Measurements from ENCODE around the gene PDIA4. TPM values are rescaled to one million over a fixed set of nuclear protein-coding genes. Genes with fewer than 3 reads are reported as not detected.

Gene PDIA4
- total and polyA plus RNA-seq, 2 donors from 2014 or later: 69.9 to 159 TPM

- no peak overlapping the region for H3K4me3 ChIP-seq (ENCODE audit: low read length in 3 of 3)
- intact Hi-C loops (cut with DNase I): no loop called here
- no peaks in the 10 kb centered on the region for H3K4me1 ChIP-seq (ENCODE audit: control insufficient read depth in 2 of 3, insufficient read depth in 2 of 3, low read depth in 1 of 3, low read length in 3 of 3)
- FAIRE-seq (no peak), DNase-seq (no peak)
- H3K9me3 ChIP-seq (ENCODE audit: control insufficient read depth in 2 of 3, insufficient read depth in 1 of 3, low read length in 3 of 3): no peaks in the 10 kb centered on the region
- H3K36me3 ChIP-seq (ENCODE audit: control insufficient read depth in 2 of 3, insufficient read depth in 3 of 3, low read length in 3 of 3): peaks cover 0 to 17% (median 14%) of the 10 kb centered on the region in 3 donors
- H3K9ac ChIP-seq (ENCODE audit: low read length in 3 of 3): no peak overlapping the region
- H3K27ac ChIP-seq (ENCODE audit: low read depth in 2 of 2, low read length in 2 of 2): no peak overlapping the region
- H3K27me3 ChIP-seq (ENCODE audit: control insufficient read depth, insufficient read depth, low read length): no peaks in the 10 kb centered on the region
- TF ChIP-seq CTCF (IDR thresholded peaks at IDR 0.05; ENCODE audit: borderline replicate concordance, extremely low read depth, insufficient read depth): no peak
These were observed 7.8 kb downstream of the PDIA4 start for GRCh38 chr7:149020483-149020882.

- DNase-seq (no peak), FAIRE-seq (no peak)
- Histone ChIP-seq H3K27me3 (ENCODE audit: control insufficient read depth, insufficient read depth, low read length) (no peaks in the 10 kb centered on the region), H3K4me1 (ENCODE audit: control insufficient read depth in 2 of 3, insufficient read depth in 2 of 3, low read depth in 1 of 3, low read length in 3 of 3) (no peaks in the 10 kb centered on the region), H3K36me3 (ENCODE audit: control insufficient read depth in 2 of 3, insufficient read depth in 3 of 3, low read length in 3 of 3) (peaks cover 2 to 45% (median 32%) of the 10 kb centered on the region in 3 donors), H3K9ac (ENCODE audit: low read length in 3 of 3) (no peak overlapping the region), H3K27ac (ENCODE audit: low read depth in 2 of 2, low read length in 2 of 2) (no peak overlapping the region), H3K4me3 (ENCODE audit: low read length in 3 of 3) (no peak overlapping the region), H3K9me3 (ENCODE audit: control insufficient read depth in 2 of 3, insufficient read depth in 1 of 3, low read length in 3 of 3) (no peaks in the 10 kb centered on the region)
- intact Hi-C loops (cut with DNase I): no loop called here
- no peak for TF ChIP-seq CTCF (IDR thresholded peaks at IDR 0.05; ENCODE audit: borderline replicate concordance, extremely low read depth, insufficient read depth)
These were observed 11.4 kb downstream of the PDIA4 start for GRCh38 chr7:149016876-149017275.

GRCh38 chr7:149014309-149014708, 14.0 kb downstream of the PDIA4 start:
- DNase-seq: no peak
- intact Hi-C loops (cut with DNase I): no loop called here

More at GRCh38 chr7:149014309-149014708, 14.0 kb downstream of the PDIA4 start:
- no peak overlapping the region for H3K4me3 ChIP-seq (ENCODE audit: low read length in 3 of 3)
- H3K9me3 ChIP-seq (ENCODE audit: control insufficient read depth in 2 of 3, insufficient read depth in 1 of 3, low read length in 3 of 3): no peaks in the 10 kb centered on the region
- H3K27ac ChIP-seq (ENCODE audit: low read depth in 2 of 2, low read length in 2 of 2): no peak overlapping the region
- H3K9ac ChIP-seq (ENCODE audit: low read length in 3 of 3): no peak overlapping the region
- peaks cover 6 to 54% (median 46%) of the 10 kb centered on the region in 3 donors for H3K36me3 ChIP-seq (ENCODE audit: control insufficient read depth in 2 of 3, insufficient read depth in 3 of 3, low read length in 3 of 3)
- no peaks in the 10 kb centered on the region for H3K27me3 ChIP-seq (ENCODE audit: control insufficient read depth, insufficient read depth, low read length)
- no peak for TF ChIP-seq CTCF (IDR thresholded peaks at IDR 0.05; ENCODE audit: borderline replicate concordance, extremely low read depth, insufficient read depth)
- H3K4me1 ChIP-seq (ENCODE audit: control insufficient read depth in 2 of 3, insufficient read depth in 2 of 3, low read depth in 1 of 3, low read length in 3 of 3): no peaks in the 10 kb centered on the region
- no peak for FAIRE-seq
